ENCODE results near the gene DCAF5.

DCAF5 gene

GRCh38 chr14:69141550-69141949 is 11.4 kb downstream of the DCAF5 start:
- DNase-seq (ENCODE audit: low spot score) = no peak
- TF ChIP-seq CTCF (IDR thresholded peaks at IDR 0.05; ENCODE audit: extremely low read depth, missing control alignments) = no peak

GRCh38 chr14:69139743-69140142 is 13.2 kb downstream of the DCAF5 start:
- TF ChIP-seq CTCF (IDR thresholded peaks at IDR 0.05; ENCODE audit: extremely low read depth, missing control alignments) = no peak
- DNase-seq (ENCODE audit: low spot score) = no peak

GRCh38 chr14:69137843-69138535 is 14.9 kb downstream of the DCAF5 start:
- no peak for TF ChIP-seq CTCF (IDR thresholded peaks at IDR 0.05; ENCODE audit: extremely low read depth, missing control alignments)

GRCh38 chr14:69137416-69137815 is 15.5 kb downstream of the DCAF5 start:
- DNase-seq (ENCODE audit: low spot score) = no peak
- TF ChIP-seq CTCF (IDR thresholded peaks at IDR 0.05; ENCODE audit: extremely low read depth, missing control alignments) = no peak

More at GRCh38 chr14:69137843-69138535, 14.9 kb downstream of the DCAF5 start:
- DNase-seq (ENCODE audit: low spot score) = no peak

GRCh38 chr14:69135133-69135532 is 17.8 kb downstream of the DCAF5 start:
- DNase-seq (ENCODE audit: low spot score) = no peak
- TF ChIP-seq CTCF (IDR thresholded peaks at IDR 0.05; ENCODE audit: extremely low read depth, missing control alignments) = no peak

- no peak for DNase-seq (ENCODE audit: low spot score)
- TF ChIP-seq CTCF (IDR thresholded peaks at IDR 0.05; ENCODE audit: extremely low read depth, missing control alignments) = no peak
Observed at GRCh38 chr14:69133206-69134125, 19.5 kb downstream of the DCAF5 start.

Data from GM20000 (cell line).